Natural killer cell treated with Interleukin-12 subunit alpha and Interleukin-12 subunit beta and Interleukin-15 and Interleukin-18, amount 100 ng/mL, for 72 hours (primary cell): ENCODE data around the gene BICC1. TPM values are rescaled to one million over a fixed set of nuclear protein-coding genes. Genes with fewer than 3 reads are reported as not detected.

Source experiments
- ATAC-seq, 2 donors: fragments of 150-1000 bp; cut with Tn5 transposase in 1 of 2; sonication (Bioruptor Pico), chemical (Tn5 transposase) in 1 of 2; 2 replicates each; pipeline ENCODE4 v1.10.0; 2021
- DNase-seq: peaks from one replicate; pipeline ENCODE4 v3.0.0; 2022; ENCODE audit warnings: low spot score
- H3K27ac Mint-ChIP-seq, 2 donors: 1 replicate in 1 of 2; 2 replicates in 1 of 2; pipeline ENCODE4 v1.8.0; 2022; ENCODE audit warnings: mixed read lengths in 2 of 2, mild to moderate bottlenecking in 1 of 2, moderate library complexity in 1 of 2
- H3K27me3 Mint-ChIP-seq, 2 donors: 1 replicate in 1 of 2; 2 replicates in 1 of 2; pipeline ENCODE4 v1.8.0; 2022; ENCODE audit warnings: mixed read lengths in 2 of 2
- H3K36me3 Mint-ChIP-seq: one replicate; pipeline ENCODE4 v1.8.0; 2022; ENCODE audit warnings: mixed read lengths
- H3K4me1 Mint-ChIP-seq, 2 donors: 1 replicate in 1 of 2; 2 replicates in 1 of 2; pipeline ENCODE4 v1.8.0; 2022; ENCODE audit warnings: low read depth in 2 of 2, mixed read lengths in 2 of 2, mild to moderate bottlenecking in 1 of 2
- H3K4me3 Mint-ChIP-seq: one replicate; pipeline ENCODE4 v1.8.0; 2022; ENCODE audit warnings: mixed read lengths
- H3K9me3 Mint-ChIP-seq: 2 replicates; pipeline ENCODE4 v1.8.0; 2022; ENCODE audit warnings: mixed read lengths
- total RNA-seq, 2 donors: library from RNA; stranded (reverse); gene quantifications; one replicate each; pipeline ENCODE4 v1.2.3, GENCODE V29; 2022

BICC1 gene
- total RNA-seq, 2 donors from 2014 or later = 0.26 TPM; not detected in 1

- Mint-ChIP-seq H3K9me3 (no peaks in the 10 kb centered on the region), H3K4me3 (no peak overlapping the region), H3K4me1 (peaks cover 0 to 4% of the 10 kb centered on the region in 2 donors), H3K27ac (no peak overlapping the region), H3K27me3 (peaks cover 0 to 11% of the 10 kb centered on the region in 2 donors), H3K36me3 (no peaks in the 10 kb centered on the region)
- no peak for DNase-seq
- ATAC-seq = no peak
Measured at GRCh38 chr10:58836991-58837575, 324.4 kb downstream of the BICC1 start.

GRCh38 chr10:58837826-58838225 is 325.2 kb downstream of the BICC1 start:
- Mint-ChIP-seq H3K36me3 (no peaks in the 10 kb centered on the region), H3K27me3 (peaks cover 0 to 11% of the 10 kb centered on the region in 2 donors), H3K4me3 (no peak overlapping the region), H3K27ac (no peak overlapping the region), H3K4me1 (peaks cover 0 to 4% of the 10 kb centered on the region in 2 donors), H3K9me3 (no peaks in the 10 kb centered on the region)
- ATAC-seq (no peak), DNase-seq (no peak)

DNA sequence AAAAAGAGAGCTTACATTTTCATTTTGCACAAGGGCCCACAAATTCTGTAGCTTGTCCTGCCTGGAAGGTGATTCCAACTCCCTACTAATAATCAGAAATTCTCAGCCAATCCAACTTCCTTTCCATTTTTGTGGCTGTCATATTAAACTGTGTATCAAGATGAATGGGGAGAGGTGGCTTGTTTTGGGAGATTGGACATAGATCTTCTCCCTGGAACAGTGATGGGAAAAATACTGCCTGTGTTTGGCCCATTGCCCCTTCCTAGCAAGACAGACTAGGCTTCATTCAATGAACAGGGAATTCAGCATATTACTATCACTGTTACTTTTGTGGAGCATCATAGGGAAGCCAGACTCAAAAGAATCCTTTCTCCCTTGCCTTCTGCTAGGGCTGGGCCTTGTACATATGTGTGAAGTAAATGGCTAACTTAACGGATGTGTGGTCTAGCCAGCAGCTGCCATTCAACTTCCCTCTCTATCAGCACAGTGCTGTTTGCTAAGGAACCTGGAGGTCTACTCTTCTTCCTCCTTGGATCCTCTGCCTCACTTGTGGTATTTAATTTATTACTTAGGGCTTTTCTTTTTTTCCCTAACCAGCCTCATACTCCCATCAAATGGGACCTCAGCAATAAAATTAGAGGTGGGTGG is 326.0 kb downstream of the BICC1 start:
- H3K36me3 Mint-ChIP-seq = no peaks in the 10 kb centered on the region
- peaks cover 0 to 4% of the 10 kb centered on the region in 2 donors for H3K4me1 Mint-ChIP-seq
- no peak for DNase-seq
- H3K27me3 Mint-ChIP-seq = peaks cover 0 to 14% of the 10 kb centered on the region in 2 donors
- H3K27ac Mint-ChIP-seq = no peak overlapping the region
- no peak overlapping the region for H3K4me3 Mint-ChIP-seq
- no peak for ATAC-seq
- no peaks in the 10 kb centered on the region for H3K9me3 Mint-ChIP-seq

GRCh38 chr10:58839771-58840170 is 327.1 kb downstream of the BICC1 start:
- H3K4me1 Mint-ChIP-seq = peaks cover 0 to 4% of the 10 kb centered on the region in 2 donors
- H3K9me3 Mint-ChIP-seq = no peaks in the 10 kb centered on the region
- no peak for ATAC-seq
- peaks cover 0 to 14% of the 10 kb centered on the region in 2 donors for H3K27me3 Mint-ChIP-seq
- H3K4me3 Mint-ChIP-seq = no peak overlapping the region
- H3K36me3 Mint-ChIP-seq = no peaks in the 10 kb centered on the region
- H3K27ac Mint-ChIP-seq = no peak overlapping the region
- DNase-seq = no peak

- DNase-seq (no peak), ATAC-seq (no peak)
- Mint-ChIP-seq H3K27me3 (peaks cover 0 to 14% of the 10 kb centered on the region in 2 donors), H3K27ac (no peak overlapping the region), H3K4me1 (peaks cover 0 to 4% of the 10 kb centered on the region in 2 donors), H3K36me3 (no peaks in the 10 kb centered on the region), H3K4me3 (no peak overlapping the region), H3K9me3 (no peaks in the 10 kb centered on the region)
Measured at GRCh38 chr10:58840840-58841435, 328.3 kb downstream of the BICC1 start.

GRCh38 chr10:58842860-58843376 is 330.2 kb downstream of the BICC1 start:
- Mint-ChIP-seq H3K27ac (no peak overlapping the region), H3K4me3 (no peak overlapping the region)

GRCh38 chr10:58843760-58844159 is 331.1 kb downstream of the BICC1 start:
- no peak for DNase-seq
- no peaks in the 10 kb centered on the region for H3K36me3 Mint-ChIP-seq
- H3K9me3 Mint-ChIP-seq = no peaks in the 10 kb centered on the region
- no peaks in the 10 kb centered on the region for H3K4me1 Mint-ChIP-seq
- H3K27me3 Mint-ChIP-seq = peaks cover 0 to 14% of the 10 kb centered on the region in 2 donors
- ATAC-seq = no peak
- no peak overlapping the region for H3K4me3 Mint-ChIP-seq
- H3K27ac Mint-ChIP-seq = no peak overlapping the region

More at GRCh38 chr10:58842860-58843376, 330.2 kb downstream of the BICC1 start:
- Mint-ChIP-seq H3K9me3 (no peaks in the 10 kb centered on the region), H3K27me3 (peaks cover 0 to 14% of the 10 kb centered on the region in 2 donors), H3K36me3 (no peaks in the 10 kb centered on the region), H3K4me1 (peaks cover 0 to 4% of the 10 kb centered on the region in 2 donors)
- no peak for ATAC-seq
- no peak for DNase-seq

DNA sequence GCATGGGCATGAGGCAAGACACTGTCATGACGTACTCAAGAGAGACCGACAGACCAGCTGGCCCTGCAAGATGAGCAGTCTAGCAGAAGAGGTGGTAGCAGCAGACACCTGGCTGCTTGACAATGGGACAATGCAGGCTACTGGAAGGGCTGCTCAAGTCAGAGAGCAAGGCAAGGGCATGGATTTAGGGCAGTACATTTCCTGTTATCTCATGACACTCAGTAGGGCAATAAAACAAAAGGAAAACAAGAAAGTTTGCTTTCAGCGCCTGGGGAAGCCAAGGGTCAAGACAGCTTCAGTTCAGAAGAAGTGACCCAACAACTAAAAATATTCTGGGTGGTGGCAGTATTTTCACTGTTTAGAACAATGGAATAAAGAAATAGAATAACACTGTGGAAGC is 332.0 kb downstream of the BICC1 start:
- no peak for ATAC-seq
- Mint-ChIP-seq H3K36me3 (no peaks in the 10 kb centered on the region), H3K4me3 (no peak overlapping the region), H3K27me3 (peaks cover 0 to 14% of the 10 kb centered on the region in 2 donors), H3K4me1 (no peaks in the 10 kb centered on the region), H3K9me3 (no peaks in the 10 kb centered on the region), H3K27ac (no peak overlapping the region)
- no peak for DNase-seq

- H3K27me3 Mint-ChIP-seq = peaks cover 0 to 4% of the 10 kb centered on the region in 2 donors
- no peak overlapping the region for H3K4me3 Mint-ChIP-seq
- no peaks in the 10 kb centered on the region for H3K9me3 Mint-ChIP-seq
- H3K27ac Mint-ChIP-seq = no peak overlapping the region
- no peaks in the 10 kb centered on the region for H3K36me3 Mint-ChIP-seq
- ATAC-seq (no peak), DNase-seq (no peak)
- H3K4me1 Mint-ChIP-seq = no peaks in the 10 kb centered on the region
Measured at GRCh38 chr10:58846856-58847255, 334.2 kb downstream of the BICC1 start.

DNA sequence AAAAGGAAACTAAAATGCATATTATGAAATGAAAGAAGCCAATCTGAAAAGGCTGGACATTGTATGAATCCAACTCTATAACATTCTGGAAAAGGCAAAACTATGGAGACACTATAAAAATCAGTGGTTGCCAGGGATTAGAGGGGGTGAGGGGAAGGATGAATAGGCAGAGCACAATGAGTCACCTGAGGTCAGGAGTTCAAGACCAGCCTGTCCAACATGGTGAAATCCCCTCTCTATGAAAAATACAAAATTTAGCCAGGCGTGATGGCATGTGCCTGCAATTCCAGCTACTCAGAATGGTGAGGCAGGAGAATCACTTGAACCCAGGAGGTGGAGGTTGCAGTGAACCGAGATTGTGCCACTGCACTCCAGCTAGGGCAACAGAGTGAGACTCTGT is 338.9 kb downstream of the BICC1 start:
- Mint-ChIP-seq H3K27me3 (no peaks in the 10 kb centered on the region), H3K9me3 (no peaks in the 10 kb centered on the region), H3K27ac (no peak overlapping the region), H3K36me3 (no peaks in the 10 kb centered on the region), H3K4me3 (no peak overlapping the region), H3K4me1 (no peaks in the 10 kb centered on the region)
- DNase-seq (no peak), ATAC-seq (no peak)

- ATAC-seq (no peak), DNase-seq (no peak)
- Mint-ChIP-seq H3K9me3 (peaks cover 5% of the 10 kb centered on the region), H3K4me1 (no peaks in the 10 kb centered on the region), H3K27ac (no peak overlapping the region), H3K27me3 (no peaks in the 10 kb centered on the region), H3K36me3 (no peaks in the 10 kb centered on the region), H3K4me3 (no peak overlapping the region)
Measured at GRCh38 chr10:58853668-58854067, 341.0 kb downstream of the BICC1 start.

DNA sequence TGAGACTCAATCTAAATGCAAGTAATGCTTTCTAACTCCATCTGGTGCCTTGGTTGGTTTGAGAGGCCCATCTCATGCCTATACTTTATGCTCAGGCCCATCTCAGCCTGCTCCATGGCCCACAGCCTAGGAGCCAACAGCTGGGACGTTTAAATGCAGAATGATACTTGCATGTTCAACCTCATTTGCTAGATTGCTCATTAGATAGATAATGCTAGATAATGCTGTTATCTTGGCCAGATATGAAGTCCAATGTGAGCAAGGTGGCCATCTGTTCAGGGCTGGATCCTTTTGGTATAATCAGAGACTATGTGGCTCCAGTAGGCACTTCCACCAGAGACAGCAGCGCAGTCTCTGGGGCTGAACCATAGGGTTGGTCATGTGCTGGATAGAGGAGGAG is 342.1 kb downstream of the BICC1 start:
- no peak for DNase-seq

GRCh38 chr10:58856508-58857240 is 344.0 kb downstream of the BICC1 start:
- H3K27me3 Mint-ChIP-seq = peaks cover 0 to 4% of the 10 kb centered on the region in 2 donors
- H3K4me1 Mint-ChIP-seq = no peaks in the 10 kb centered on the region
- ATAC-seq (no peak), DNase-seq (no peak)
- no peak overlapping the region for H3K27ac Mint-ChIP-seq
- no peak overlapping the region for H3K4me3 Mint-ChIP-seq
- no peaks in the 10 kb centered on the region for H3K36me3 Mint-ChIP-seq
- H3K9me3 Mint-ChIP-seq = peaks cover 9% of the 10 kb centered on the region

More for the DNA sequence above, 342.1 kb downstream of the BICC1 start:
- Mint-ChIP-seq H3K27ac (no peak overlapping the region), H3K4me3 (no peak overlapping the region), H3K36me3 (no peaks in the 10 kb centered on the region), H3K27me3 (peaks cover 0 to 2% of the 10 kb centered on the region in 2 donors), H3K4me1 (no peaks in the 10 kb centered on the region), H3K9me3 (peaks cover 7% of the 10 kb centered on the region)
- ATAC-seq = no peak
